KG1 (cell line): ENCODE measurements around the gene FOS.

Source experiments
- DNase-seq: peaks from one replicate; lab custom pipeline; 2025; lab: John Stamatoyannopoulos, UW

FOS gene

DNA sequence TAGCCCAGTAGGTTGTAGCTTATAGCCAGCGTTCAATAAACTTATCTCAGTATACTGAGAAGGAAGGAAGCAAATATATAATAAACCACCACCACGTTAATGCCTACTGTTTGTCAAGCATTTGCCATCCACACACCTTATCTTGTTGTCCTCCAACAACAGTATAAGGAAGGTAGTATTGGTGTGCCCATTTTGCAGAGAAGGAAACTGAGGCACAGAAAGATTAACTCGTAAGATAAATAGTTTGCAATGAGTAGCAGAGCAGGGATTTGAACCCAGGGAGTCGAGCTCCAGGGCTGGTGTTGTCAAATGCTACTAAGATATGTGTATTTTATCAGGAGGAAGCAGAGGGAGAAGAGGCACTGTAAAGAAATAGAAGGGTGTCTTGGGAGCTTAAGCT is 27.8 kb upstream of the FOS start:
- DNase-seq = no peak

- no peak for DNase-seq
Measured at GRCh38 chr14:75252254-75252837, 26.3 kb upstream of the FOS start.

- no peak for DNase-seq
Measured at GRCh38 chr14:75254381-75254822, 24.2 kb upstream of the FOS start.

- DNase-seq = no peak
Measured at GRCh38 chr14:75254901-75255584, 23.6 kb upstream of the FOS start.

GRCh38 chr14:75258079-75258802 is 20.4 kb upstream of the FOS start:
- DNase-seq = no peak

- peak; percentile 85 for DNase-seq
Measured at GRCh38 chr14:75258803-75259509, 19.7 kb upstream of the FOS start.

DNA sequence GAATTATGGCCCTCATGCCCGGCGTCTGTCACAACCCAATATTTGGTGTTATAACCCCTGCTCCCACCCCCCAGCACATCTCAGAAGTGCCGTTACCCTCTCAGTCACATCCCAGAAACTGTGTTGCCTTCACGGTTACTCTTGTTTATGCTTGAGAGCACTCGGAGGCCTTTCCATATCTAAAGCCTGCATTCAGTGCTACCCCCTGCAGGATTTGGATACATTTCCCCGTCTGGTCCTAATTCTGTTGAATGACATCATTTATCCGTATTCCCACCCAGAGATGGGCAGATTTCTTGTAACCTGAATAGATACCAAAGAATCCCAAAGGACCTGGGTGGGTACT is 19.1 kb upstream of the FOS start:
- DNase-seq = no peak

DNA sequence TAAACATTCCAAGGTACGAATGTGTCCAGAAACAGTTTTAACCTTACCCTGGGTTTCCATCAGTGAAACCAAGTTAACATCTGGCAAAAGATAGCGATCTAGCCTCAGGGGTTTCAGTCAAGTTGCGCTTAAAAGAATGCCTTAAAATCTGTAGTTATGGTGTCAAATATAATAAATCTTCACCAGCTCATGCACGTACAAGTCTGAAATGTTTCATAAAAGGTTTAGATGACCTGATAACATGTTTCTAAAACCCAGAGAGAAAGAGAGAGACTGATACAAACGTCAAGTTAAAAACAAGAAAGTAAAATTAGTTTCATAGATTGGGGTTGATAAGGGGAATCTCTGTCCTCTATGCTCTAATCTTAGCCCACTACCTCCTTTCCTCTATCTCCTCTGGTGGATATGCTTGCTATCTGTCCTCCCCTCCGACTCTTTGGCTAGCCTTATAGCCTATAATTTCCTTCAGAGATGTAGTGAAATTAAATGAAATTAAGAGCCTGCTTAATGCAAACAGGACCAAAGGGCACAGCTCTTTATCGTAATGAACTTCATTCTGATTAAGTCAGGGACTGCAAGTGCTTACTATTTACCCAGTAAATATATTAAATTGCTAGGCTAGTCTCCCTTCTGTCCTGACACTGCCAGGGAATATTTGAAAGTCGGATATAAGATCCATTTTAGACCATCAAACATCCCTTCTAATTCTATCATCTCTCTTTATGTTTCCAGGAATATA is 18.4 kb upstream of the FOS start:
- DNase-seq = no peak

DNA sequence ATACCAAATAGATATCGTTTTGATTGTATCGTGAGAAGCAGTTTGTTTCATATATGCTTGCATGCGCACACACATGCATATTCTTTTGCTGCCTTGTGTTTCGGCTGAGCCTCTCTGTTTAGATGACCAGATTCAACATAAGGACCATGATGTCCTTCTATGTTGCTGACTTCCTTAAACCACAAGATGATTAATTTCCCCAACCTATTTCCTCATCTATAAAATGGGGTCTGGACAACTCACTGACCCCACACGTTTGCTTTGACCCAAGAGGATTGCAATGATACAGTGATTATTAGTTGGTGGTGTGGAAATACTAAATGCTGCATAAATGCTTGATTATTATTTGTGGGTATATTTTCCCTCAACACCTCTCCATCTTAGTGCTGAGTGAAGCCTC is 16.8 kb upstream of the FOS start:
- no peak for DNase-seq

DNA sequence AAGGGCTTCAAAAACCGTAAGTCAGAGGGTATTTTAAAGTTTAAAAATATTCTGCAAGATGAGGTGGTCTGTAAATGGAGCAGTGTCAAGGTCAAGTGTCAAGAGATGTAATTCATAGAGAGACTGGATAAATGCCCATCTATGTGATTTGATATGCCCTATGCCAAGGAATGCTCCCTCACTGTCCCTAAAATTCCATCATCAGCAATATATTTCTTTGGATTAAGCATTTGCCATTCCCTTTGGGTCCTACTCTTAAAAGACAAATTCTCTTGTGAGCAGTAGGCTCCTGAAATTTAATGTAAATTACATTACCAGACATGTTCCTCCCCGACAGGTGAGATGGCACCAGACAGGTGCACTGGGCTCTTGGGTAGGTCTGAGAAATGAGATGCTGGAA is 16.0 kb upstream of the FOS start:
- no peak for DNase-seq

- DNase-seq = no peak
Measured at GRCh38 chr14:75264036-75264435, 14.6 kb upstream of the FOS start.

DNA sequence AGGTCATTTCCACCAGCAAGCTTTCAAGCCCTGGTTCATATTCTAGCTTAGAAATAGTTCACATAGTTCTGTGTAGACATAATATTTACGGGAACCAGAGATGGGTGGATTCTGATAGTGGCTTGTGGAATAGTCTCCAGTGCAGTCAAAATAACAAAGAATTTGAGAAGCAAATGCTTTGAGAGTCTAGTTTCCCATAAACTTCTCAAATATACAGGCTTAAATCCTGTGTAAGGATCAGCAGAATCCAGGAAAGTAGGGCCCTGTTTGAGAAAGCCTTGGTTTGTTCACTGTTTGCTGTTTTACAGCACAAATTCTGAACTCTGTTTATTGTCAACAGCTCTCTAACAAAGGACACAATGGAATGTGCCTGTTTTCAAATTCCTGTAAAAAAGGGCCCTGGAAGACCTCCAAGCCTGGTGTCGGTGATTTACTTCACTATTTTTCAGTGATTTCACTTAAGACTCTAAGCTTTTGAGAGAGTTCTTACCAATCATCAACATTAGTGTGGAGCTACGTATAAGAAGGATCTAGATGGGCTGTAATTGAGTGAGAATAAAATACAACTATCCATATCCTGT is 11.4 kb upstream of the FOS start:
- no peak for DNase-seq

GRCh38 chr14:75268633-75269550 is 9.7 kb upstream of the FOS start:
- DNase-seq = no peak

- no peak for DNase-seq
Measured at GRCh38 chr14:75271514-75271913, 7.1 kb upstream of the FOS start.

DNA sequence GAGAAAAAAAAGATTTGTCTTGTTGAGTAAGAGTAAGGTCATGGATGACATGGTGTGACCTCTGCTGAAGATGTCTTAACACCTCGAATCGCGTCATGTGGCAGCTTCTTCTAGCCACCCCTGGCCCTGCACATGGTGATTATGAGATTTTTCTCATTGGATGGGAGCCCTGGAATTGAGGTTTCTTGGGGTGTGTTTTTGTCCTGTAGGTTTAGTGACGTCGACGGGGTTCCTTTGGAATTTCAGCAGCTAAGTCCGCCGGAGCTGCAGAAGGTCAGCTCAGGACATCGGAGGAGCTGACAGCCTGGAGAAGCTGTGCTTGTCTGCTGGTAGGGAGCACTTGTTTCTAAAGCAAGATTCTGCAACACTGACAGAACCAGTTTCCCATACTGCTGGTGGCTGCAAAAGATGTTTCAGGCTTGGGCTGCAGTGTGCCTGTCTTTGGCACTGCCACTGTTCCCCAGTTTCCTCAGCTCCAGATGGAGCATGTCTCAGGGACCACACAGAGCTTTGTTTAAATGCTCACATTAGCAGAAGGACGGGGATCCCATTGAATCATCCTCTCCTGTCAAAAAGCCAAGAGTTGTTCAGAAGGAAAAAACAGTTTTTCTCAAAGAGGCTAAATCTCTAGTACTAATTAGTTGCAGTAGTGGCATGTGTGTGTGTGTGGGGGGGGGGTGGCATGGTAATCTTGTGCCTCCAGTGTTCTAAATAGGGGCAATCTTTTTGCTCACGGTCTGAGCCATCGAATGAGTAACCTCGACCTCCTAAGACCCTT is 5.2 kb upstream of the FOS start:
- no peak for DNase-seq

DNA sequence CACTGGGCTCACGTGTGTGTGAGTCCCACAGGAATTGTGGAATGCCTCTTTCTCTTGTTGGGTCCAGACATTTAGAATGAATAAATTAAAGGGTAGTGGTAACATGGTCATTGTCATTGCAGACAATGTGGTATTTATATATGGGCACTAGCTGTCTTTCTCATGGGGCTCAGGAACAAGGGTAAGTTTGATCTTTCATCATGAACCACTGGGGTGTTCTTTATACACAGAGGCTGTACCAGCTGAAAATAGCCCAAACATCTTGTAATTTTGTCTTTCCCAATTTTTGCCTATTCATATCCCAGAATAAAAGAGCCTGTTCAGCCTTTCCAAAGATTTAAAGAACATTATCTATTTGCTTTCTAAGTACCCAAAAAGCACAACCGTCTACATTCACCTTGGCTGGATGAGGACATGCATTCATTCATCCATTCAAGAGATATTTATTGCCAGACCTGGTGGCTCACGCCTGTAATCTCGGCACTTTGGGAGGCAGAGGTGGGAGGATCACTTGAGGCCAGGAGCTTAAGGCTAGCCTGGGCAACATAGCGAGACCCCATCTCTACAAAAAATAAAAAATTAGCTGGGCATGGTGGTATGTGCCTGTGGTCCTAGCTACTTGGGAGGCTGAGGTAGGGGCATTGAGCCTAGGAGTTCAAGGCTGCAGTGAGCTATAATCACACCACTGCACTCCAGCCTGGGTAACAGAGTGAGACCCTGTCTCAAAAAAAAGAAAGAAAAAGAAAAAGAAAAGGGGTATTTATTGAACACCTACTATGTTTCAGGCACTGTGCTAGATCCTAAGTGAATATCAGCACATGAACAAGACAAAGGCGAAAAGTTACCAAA is 4.4 kb upstream of the FOS start:
- no peak for DNase-seq

GRCh38 chr14:75274899-75275569 is 3.6 kb upstream of the FOS start:
- DNase-seq = peak; percentile 43

GRCh38 chr14:75275598-75275997 is 3.0 kb upstream of the FOS start:
- no peak for DNase-seq
